Hippocampal formation (tissue), 2 donors: ENCODE results near the gene HNRNPH3.
"Not testable (repeated sequence)": the region's sequence is repeated elsewhere in the genome, so short reads cannot be mapped to it uniquely, and the experiment has no call there.

Experiments used
- DNase-seq, 2 donors: peaks; one replicate each; lab custom pipeline; 2025; lab: John Stamatoyannopoulos, UW

HNRNPH3 gene, protein sequence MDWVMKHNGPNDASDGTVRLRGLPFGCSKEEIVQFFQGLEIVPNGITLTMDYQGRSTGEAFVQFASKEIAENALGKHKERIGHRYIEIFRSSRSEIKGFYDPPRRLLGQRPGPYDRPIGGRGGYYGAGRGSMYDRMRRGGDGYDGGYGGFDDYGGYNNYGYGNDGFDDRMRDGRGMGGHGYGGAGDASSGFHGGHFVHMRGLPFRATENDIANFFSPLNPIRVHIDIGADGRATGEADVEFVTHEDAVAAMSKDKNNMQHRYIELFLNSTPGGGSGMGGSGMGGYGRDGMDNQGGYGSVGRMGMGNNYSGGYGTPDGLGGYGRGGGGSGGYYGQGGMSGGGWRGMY

DNA sequence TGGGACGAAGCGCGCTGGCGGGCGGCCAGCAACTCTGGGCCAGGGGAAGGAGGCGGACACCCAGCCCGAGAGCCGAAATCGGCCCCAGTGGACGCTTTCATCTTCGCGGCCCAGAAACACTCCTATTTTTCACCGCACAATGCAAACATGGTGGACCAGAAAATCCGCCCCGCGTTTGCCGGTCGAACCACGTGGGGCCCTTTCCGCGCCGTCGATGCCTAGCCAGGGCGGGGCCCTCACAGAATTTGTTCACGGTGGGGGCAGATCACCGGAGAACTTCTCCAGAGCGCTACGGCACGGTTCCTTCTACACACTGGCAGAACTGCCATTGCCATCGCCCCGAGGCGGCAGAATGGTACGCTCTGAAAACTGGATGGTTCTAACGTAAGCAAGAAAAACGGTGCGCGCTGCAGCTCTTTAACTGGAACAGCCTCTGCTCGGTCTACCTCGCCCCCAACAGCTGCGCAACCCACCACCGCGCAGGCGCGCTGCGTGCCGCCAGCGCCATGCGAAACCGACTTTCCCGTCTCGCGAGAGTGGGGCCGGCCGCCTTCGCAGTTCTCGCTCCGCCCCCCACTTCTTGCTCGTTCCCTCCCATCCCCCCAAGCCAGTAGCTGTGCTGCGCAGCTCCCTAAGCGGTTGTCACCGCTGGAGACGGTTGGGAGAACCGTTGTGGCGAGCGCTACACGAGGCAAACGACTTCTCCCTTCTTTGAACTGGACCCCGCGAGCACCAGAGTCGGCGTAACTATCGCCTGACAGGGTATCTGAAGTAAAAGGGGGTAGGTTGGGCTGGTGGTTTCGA, at the start of gene HNRNPH3:
TSS of gene HNRNPH3 (plus strand) at position 610 of the 804 bp plus-strand sequence. CDS start 5,158 bp downstream, outside the sequence.
- DNase-seq, result peak; percentile 94 to 98

DNA sequence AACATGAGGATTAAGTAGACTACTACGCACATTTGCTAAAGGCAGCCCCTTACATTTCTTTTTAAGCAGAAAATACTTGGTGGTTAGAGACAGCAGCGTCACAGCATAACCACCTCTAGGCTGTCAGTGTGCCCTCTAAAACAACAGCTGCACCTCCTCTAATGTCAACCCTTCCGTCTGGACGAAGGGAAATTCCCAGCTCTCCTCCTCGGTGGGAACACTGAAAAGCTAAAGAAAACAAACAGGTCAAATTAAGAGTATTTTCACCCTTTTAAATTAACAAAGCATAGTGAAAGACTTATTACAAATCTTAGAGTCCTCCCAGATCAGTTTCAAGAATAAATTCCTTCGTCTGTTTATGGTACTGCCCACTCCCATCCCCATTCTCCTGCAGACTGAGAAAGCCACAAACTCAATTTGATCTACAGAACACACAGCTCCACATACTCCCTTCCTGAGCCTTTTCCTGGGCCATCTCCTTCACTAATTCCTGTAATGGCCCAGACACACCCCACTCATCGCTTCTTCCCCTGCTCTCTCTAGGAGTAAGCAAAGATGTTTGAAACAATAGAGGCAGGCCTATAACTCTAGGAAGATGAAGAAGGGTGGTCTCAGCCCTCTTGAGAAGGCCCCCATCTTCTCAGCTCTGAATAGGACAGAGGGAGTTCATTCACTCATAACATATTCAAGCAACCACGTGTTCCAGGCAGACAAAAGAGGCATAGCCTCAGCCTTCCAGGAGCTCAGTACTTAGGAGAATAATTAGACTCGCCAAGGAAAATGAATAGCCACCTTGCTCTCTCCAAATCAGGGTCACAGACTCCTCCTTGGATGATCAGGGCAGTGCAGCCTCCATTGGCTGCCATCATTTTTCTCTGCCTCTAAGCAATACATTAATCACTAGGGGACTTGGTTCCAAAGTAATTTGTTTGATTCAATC, 47.5 kb upstream of the HNRNPH3 start:
- no peak for DNase-seq

DNA sequence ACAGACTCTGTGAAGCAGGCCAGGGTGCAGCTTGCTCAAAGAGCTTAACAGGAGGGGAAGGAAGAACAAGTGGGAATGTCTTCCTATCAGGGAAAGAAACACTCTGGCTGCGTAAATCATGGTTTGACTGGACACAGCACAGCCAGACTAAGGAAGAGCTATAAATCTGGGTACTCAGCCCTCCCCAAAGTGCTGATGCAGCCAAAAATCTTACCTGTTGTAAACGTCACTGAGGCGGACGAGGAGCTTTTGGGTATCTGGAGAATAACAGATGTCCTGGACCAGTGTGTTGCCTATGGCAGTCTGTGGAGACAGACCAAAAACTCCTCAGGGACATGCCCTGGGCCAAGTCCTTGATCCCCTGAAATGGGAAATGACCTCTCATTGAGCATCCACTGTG, 43.1 kb upstream of the HNRNPH3 start:
- no peak for DNase-seq

DNA sequence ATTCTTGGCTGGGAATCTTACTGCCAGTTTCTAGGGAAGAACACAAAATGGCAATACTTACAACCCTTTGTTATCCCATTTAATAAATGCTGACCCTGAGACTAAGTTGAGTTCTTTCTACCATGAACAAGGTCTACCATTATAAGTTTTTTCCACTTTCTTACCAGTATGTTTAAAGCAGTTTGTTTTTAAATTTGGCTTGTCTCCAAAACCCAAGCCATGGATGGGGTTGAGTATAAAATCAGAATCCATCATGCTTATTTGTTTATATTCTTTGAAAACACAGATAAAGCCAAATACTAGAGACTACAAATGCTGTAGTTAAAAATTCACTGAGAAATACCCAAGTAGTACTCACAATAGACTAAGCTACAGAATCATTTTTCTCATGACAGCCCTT, 41.1 kb upstream of the HNRNPH3 start:
- no peak for DNase-seq

DNA sequence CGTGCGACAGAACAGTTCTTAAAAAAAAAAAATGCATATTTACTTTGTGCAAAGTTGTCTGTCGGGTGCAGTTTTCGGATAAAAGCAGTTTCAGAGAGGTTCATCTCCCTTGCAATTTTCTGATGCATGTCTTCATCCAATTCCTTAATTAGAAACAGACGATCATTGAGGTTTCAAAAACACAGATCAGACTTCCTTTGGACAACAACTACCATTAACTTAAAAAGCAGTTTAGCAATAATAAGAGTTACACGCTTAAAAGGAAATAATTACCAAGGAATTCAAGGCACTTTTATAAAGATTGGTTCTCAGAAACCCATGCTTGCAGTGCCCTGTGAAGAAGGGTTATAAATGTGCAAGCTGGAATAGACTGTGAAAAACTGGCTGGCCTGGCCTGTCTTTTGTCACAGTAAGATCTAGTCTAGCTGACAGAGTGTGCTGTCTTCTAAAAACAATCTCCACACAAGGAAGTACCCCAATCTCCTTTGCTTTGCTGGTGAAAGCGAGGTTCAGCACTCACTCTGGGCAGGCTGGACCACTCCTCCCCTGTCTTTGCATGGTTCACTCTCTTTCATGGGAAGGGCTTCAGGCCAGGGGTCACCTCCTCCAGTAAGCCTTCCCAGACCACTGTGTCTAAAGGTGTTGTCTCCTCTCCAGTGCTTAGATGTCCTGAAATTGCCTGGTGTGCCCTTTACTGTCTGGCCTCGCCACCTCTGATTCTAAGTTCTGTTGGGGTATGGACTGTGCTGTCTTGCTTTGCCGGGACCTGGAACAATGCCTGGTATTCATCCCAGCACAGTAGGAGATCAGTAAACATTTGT, 34.8 kb upstream of the HNRNPH3 start:
- no peak for DNase-seq

DNA sequence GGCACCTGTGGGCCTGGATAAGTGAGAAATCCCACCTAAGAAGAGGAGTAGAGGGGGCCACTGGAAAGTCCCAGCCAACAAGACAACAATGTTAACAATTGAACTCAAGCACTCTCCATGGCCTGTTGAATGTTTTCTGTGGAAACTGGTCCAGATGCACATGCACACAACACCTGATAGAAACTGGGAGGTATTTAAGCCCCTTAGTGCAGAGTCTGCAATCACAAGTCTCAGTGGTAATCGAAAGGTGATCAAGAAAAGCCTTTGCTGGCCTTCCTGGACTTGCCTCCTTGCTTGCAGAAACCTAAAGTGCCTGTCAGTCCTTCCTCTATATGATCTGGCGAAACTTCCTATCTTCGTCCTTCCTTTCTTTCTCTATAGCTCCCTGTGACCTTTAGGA, 30.6 kb upstream of the HNRNPH3 start:
- no peak for DNase-seq

DNA sequence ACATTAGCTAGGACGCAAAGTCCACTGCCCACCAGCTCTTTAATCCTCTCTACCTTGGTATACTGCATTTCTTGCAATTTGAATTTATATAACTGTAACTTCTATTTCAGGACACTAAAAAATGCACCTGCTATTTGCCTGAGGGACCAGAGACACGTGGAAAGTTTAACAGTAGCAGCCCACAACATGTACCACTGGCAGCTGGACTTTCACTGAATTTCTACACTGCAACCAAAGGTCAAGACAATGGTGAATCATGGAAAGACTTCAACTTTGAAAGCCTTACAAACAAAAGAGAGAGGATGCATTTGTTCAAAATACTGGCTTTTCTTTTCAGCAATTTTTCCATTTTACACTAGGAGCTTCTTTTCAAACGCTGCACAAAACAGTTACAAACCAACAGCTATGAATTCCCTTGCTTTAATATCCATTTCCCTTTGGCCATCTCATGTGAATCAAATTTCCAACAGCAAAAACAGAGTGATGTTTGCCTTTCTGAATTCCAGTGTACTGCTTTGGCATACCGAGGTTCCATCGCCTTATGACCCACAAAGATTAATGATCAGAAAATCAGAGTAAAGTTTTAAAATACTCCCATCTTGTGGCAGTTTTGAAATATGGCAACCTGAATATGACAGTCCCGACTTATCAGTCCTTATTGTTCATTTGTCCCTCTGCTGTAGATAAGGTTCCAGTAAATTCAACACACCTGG, 29.9 kb upstream of the HNRNPH3 start:
- DNase-seq, result peak in 1 of 2 donors; percentile 53

DNA sequence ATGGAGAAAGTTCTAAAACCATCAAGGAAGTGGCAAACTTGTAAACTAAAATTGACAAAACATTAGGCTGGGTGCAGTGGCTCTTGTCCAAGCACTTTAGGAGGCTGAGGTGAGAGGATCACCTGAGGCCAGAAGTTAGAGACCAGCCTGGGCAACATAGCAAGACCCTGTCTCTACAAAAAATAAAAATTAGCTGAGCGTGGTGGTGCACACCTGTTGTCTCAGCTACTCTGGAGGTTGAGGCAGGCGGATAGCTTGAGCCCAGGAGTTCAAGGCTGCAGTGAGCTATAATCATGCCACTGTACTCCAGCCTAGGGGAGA, 29.4 kb upstream of the HNRNPH3 start:
- no peak for DNase-seq

DNA sequence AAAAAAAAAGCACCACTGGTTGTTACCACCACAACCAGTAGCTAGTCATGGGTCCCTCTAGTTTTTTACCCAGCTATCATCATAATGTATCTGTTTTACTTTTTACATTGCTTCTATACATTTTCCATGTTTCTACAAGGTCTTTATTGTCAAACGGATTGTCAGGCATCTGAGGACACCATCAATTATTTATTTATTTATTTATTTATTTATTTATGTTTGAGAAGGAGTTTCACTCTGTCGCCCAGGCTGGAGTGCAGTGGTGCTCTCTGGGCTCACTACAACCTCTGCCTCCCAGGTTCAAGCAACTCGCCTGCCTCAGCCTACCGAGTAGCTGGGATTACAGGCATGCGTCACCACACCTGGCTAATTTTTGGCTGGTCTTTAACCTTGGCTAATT, 29.0 kb upstream of the HNRNPH3 start:
- DNase-seq, result no peak

DNA sequence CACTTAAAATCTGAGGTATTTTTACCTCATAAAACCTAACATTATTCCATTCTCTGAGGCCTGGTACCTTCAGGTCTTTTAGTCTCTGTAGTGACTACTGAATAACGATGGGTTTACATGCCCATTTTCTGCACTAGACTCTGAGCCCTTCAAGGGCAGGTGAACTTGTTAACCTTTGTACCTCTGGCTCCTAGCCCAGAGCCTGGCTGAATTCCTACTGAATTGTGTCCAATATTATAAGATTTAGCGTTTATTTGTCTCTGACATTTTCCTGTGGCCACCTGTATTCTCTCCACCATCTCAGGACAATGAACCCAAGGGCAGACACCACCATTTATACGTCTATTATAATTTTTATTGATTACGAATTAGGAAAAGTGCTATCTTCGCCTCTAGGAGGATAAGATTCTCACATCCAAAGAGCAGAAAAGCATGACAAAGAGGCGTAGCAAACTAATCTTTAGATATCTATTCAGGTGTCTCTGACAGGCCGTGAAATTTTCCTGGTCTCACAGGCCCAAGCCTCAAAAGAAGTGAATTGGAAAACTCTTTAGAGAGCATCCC, 27.9 kb upstream of the HNRNPH3 start:
- no peak for DNase-seq

DNA sequence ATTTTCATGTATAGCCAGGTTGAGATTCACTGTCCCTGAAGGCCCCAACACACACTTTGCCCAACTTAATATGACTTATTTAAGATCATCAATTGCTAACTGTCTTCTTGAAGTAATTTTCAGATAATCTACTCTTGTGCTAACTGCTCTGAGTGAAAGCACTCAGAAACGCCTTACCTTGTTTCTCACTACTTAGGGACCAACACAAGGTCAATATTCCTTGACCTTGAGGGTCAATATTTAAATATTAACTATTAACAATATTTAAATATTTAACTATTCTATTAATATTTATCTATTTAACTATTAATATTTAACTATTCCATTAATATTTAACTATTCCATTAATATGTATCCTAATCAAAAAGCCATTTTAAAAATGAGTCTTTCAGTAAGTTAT, 26.0 kb upstream of the HNRNPH3 start:
- no peak for DNase-seq

DNA sequence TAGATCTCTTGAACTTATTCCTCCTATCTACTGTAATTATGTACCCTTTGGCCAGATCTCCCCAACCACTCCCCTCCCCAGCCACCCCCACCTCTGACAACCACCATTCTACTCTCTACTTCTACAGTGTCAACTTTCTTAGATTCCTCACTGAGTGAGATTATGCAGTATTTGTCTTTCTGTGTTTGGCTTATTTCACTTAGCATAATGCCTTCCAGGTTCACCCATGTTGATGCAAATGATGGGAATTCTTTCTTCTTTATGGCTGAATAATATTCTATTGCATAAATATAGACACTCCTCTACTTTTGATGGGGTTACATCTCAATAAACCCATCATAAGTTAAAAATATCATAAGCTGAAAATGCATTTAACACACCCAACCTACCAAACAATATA, 21.3 kb upstream of the HNRNPH3 start:
- DNase-seq, result no peak

DNA sequence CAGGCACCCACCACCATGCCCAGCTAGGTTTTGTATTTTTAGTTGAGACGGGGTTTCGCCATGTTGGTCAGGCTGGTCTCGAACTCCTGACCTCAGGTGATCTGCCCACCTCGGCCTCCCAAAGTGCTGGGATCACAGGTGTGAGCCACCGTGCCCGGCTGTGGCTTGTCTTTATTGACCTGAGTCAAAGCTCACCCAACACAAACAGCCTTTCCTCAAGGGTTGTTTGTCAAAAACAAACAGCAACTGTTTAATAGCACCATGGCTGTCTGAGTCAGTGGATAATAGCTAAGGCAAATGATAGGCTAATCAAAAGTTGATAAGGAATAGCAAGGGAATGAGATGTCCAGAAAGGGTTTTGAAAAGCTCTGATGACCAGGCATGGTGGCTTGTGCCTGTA, 16.9 kb upstream of the HNRNPH3 start:
- DNase-seq, result not testable (repeated sequence)

DNA sequence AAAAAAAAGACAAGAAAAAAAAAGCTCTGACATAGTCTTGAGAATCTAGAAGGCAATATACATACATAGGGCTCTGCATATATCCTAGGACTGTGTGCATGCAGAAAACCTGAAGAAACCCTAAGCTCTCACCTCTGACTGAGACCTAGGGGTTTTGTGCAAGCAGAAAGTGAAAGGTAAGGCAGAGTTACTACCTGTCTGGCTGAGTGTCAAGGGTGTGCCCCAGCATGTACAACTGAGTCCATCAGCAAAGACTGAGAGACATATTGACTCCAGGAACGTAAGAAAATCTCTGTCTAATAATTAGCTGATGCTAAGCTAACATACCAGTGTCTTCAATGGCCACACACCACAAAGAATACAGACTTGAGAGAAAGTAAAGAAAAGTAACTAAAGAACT, 16.3 kb upstream of the HNRNPH3 start:
- DNase-seq, result no peak

DNA sequence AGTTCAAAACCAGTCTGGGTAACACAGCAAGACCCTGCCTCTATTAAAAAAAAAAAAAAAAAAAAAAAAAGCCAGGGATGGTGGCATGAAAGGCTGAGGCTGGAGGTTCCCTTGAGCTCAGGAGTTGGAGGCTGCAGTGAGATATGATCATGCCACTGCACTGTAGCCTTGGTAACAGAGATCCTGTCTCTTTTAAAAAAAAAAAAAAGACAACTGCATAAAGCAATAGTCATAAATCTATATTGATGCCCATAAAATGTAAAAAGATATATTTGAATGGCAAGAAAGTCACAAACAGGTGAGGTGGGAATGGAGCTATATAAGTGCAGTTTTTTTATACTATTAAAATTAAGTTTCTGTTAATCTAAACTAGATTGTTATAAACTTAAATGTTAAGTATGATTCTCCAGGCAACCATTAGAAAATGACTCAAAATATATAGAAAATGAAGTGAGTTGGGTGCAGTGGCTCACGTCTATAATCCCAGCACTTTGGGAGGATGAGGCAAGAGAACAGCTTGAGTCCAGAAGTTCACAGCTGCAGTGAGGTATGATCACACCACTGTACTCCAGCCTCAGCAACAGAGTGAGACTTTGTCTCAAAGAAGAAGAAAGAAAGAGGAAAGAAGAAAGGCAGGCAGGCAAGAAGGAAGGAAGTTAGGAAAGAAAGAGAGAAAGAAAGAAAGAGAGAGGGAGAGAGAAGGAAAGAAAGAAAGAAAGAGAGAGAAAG, 13.4 kb upstream of the HNRNPH3 start:
- no peak for DNase-seq

DNA sequence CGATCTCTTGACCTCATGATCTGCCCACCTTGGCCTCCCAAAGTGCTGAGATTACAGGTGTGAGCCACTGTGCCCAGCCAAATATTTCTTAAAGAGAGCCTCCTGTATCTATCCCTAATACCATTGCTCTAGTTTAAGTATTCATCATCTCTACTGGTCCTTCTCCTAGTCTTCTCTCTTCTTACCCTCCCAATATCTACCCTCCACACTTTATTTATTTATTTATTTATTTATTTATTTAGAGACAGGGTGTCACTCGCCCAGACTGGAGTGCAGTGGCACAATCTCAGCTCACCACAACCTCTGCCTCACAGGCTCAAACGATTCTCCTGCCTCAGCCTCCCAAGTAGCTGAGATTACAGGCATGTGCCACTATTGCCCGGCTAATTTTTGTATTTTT, 7.5 kb upstream of the HNRNPH3 start:
- DNase-seq, result not testable (repeated sequence)

DNA sequence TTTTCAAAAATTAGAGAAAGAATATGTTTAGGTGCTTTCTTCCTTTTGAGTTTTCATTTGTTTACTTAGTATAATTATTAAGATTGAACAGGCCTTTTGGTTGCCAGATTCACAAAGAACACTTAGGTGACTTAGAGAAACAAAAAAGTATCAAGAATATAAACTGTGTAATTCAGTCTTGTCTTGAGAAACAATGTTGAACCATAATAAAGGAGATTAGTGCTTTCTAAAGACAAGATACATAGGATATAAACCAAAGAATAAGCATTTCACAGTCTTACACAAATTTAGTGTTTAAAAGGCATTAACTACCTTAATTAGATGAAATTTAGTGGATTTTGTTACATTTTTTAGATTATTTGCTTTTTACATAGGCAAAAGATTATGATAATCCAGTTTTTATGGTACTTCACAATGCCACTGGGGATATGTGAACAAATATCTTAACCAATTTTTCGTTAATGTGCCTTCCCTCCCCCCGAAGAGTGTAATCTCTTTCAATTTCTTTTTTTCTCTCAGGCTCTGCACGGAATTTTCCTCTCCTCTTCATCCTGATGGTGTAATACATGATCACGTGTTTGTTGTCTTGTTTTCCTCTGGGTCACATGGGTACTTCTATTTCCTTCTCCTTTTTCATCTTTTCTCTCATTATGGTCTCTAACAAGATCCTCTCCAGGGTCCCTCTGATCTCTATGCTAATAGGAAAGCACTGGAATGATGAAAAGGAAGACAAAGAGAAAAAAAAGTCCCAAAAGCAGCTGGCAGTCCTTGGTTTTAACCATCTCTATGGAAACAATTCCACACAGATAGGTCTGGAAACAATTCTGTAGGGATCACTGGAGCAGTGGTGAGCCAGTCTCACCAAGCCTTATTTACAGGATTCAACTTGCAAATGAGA, 3.7 kb upstream of the HNRNPH3 start:
- peak; percentile 16 to 94 for DNase-seq

DNA sequence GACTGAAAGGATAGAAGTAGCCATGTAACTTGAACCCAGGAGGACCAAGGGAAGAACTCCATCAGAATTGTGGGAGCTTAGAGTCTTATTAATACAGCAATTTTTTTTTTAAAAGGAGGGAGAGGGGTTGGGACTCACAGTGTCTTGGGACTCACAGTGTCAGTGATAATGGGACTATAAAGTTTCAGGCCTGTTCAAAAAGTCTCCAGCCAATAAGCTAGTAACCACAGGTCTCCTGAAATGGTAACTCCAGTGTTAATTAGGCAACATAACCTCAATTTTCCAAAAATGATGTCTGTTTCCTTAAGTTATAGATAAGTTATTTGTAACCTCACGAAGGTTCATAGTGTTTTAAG, 2.4 kb upstream of the HNRNPH3 start:
- DNase-seq, result no peak
